GM21825 (cell line): ENCODE measurements around the gene NCOA7.
"Not testable (repeated sequence)": the region's sequence is repeated elsewhere in the genome, so short reads cannot be mapped to it uniquely, and the experiment has no call there.

Experiments
- ATAC-seq: cut with Tn5 transposase; IDR thresholded peaks from one replicate; pipeline ENCODE4 v1.9.1; 2021; ENCODE audit warnings: mild to moderate bottlenecking, moderate library complexity; ENCODE audit not compliant: unreplicated experiment

NCOA7 gene

DNA sequence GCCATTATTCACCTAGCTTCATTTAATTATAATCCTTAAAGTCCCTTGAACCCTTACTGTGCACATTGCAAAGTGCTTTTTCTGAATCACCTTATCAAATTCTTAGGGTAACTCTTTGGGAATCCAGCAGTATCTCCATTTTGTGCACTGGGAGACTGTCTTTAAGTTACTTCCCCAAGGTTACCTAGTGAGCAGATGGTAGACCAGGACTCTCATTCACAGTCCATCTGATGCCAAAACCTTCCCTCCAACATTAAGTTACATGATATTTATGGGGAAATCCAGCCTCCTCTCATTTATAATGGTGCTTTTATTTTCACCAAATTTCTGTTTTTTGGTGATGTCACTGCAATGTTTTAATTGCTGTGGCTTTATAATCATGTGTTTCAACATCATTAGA lies 75.7 kb downstream of the NCOA7 start:
- no peak for ATAC-seq

DNA sequence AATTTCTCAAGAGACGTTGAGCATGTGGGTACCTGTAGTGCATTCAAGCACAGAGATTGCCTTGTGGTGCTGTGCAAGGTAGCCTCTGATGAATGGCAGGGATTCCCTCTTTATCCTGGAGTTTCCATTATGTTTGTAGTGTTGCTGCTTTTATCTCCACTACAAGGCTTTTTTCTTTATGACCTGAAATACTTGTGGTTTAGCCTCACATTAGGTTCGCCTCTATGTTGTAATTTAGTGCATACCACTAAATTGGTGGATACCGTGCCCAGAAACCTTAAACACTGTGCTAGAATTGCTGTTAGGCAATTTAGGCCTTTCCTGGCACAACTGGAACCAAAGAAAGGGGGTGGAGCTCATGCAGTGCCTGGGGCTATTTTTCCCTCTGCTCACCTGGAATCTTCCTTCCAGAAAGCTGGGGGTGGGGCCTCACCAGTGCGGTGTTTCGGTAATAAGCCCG lies 76.8 kb downstream of the NCOA7 start:
- ATAC-seq = no peak

DNA sequence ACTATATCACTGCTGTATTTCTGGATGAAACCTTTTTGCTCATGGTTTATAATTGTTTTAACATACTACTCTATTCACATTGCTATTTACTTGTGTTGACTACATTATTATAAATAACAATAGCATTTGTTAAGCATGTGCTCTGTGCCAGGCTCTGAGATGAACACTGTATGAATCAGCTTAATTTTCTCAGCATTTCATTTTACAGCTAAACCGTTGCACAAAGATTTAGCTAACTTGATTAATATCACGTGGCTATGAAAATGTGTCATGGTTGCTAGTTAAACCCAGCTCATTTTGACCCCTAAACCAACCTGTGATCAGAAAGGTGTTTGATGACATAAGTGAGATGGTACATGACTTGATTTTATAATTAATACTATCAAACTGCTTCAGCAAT lies 77.5 kb downstream of the NCOA7 start:
- no peak for ATAC-seq

DNA sequence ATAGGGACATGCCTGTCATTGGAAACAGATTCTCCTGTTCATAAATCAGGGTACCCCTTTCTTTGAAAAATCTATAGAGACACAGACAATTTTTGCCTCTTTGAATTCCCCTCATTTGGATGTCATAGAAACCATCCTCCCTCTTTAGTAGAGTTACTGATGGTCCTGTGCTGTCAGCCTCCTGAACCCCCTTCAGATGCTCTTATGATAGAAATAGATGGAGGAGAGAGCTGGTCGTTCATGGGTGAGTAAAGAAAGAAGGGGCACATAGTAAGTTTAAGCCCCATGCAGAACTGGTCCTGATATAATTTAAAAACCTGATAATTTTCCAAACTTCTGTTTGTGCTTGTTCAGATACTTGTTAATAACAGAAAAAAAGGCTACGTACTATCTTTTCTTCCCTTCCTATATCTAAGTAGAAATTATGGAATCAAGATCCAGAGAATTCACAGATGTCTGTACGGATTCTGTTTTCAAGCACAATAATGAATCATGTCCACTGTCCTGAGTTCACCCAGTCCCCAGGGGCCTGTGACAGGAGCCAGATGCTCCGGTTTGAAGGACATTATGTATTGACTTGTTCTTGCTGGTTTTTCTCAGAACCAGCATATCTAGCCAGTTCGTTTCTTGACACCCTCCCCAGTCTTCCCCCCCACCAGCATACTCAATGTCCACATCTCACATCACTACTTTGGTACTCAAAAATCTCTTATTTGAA lies 78.1 kb downstream of the NCOA7 start:
- no peak for ATAC-seq

DNA sequence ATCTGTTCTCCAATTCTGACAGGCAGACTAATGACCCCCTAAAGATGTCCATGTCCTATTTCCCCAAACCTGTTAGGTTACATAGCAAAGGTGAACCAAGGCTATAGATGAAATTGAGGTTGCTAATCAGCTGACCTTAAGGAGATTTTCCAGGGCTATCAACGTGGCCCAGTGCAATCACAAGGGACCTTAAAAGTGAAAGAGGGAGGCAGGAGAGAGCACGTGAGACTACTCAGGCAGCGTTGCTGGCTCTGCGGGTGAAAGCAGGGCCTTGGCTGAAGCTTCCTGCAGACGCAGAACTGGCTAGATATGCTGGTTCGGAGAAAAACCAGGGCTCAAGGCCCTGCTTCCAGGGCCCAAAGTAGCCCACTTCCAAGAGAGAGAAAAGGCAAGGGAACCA lies 78.7 kb downstream of the NCOA7 start:
- ATAC-seq = no peak

DNA sequence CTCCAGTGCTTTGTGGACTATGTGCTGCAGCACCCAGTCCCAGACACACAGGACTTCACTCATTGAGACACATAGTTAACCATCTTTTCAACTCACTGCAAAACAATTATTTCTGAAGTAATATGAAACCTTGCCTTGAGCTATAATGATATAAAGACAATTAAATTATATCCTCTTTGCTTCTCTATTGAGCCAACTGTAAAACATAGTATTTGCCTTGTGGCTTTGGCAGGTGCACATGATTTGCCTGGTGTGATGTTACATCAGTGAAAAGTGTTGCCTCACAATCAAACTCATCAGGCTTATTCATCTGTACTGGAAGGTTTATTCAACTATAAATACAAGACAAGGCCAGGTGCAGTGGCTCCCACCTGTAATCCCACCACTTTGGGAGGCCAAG lies 80.6 kb downstream of the NCOA7 start:
- ATAC-seq = no peak

DNA sequence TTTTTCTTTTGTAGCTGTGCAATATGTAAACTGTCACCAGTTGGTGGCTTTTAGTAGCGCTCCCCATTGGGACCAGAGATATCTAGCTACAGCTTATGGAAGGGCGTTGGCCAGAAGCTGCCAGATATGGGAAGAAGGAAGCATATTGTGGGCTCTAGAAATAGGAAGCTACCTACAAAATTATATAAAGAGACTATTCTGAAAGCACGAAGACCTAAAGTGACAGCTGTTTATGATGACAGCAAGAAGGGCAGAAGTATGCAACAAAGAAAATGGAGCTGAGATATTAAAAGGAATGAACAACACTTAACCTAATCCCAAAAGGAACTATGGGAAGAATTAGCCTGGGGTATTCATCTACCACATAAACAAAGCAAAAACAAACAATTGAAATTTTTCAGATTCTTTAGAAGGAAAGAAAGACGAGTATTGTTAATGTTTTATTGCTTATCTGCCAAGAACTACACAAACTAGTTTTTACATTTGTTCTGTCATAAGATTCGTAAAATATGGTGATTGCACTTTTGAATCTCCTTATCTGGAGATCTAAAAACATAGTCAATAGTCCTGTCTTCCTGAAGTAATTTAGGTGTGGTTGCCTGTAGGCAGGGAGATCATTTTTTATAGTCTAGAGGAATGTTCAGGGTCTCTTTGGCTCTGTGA lies 81.6 kb downstream of the NCOA7 start:
- ATAC-seq = no peak

DNA sequence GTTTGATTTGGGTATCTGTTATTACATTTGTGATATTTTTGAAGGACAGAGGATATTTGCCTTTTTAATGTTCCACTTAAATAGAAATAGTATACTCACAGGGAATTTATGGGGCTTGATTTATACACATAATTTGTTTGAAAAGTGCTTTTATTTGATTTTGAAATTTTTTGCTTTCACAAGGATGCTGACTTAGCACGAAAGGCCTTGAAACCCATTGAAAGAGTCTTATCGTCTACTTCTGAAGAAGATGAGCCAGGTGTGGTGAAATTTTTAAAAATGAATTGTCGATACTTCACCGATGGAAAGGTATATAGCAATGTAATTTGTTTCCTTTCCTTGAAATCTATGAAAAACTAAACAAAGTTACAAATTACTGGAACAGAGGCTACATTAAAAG lies 91.5 kb downstream of the NCOA7 start:
- ATAC-seq = no peak

DNA sequence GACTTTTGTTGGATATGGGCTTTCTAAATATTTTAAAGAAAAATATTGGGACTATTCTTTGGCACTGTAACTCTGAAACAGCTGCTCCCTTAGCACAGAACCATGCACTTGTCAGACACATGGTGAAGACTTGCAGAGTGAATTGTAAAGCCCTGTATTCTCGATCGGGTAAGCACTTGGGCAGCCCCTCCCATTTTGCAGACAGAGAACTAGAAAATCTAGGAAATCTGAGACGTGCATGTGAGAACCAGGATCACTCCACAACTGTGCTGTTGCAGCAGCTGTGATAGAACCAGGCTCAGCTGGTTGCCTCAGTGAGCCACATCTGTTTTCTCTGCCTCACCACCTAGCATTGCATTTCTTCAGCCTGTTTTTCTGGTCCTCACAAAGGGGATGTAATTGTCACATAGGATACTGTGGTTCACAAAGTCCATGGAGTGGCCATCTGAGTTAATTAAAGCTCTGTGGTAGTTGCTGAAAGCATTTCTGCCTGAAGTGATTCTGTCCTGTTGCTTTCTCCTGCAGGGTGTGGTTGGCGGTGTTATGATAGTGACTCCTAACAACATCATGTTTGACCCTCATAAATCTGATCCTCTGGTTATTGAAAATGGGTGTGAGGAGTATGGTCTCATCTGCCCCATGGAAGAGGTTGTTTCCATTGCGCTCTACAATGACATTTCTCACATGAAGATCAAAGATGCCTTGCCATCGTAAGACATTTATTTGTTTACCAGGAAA lies 94.0 kb downstream of the NCOA7 start:
- ATAC-seq = no peak

DNA sequence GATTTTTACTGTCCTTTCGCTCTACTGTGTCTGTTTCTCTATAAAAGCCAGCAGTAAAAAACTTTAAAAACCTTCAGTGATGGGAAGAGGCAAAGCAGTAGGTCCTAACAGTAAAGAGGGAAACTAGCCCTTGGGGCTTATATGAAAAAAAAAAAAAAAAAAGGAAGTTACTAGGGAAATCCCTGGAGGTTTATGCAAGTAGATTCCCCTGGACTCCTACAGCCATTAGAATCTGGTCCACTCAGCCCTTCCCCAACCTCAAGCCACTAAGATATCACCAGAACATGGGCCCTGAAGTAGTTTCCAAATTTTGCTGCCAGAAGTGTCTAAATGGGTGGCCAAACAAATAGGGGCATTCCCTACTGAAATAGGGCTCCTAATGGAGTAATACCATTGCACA lies 95.3 kb downstream of the NCOA7 start:
- no peak for ATAC-seq

DNA sequence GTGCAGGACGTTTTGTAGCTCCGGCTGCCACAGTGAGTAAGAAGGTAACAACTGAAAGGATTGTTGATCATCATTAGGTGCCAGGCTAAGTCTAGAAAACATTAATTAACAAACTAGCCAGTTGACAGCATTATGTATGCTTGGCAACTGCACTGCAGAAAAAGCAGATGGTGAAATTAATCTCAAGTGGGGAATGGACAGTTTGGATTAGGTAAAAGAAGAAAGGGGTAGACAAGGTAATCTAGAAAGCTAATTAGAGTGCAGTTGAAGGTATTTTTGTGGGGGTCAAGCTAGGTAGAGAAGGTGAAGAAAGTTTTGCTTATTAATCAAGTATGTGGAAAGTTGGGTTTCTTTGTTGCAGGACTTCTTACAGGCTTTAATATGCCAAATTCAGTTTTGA lies 96.2 kb downstream of the NCOA7 start:
- ATAC-seq = no peak

DNA sequence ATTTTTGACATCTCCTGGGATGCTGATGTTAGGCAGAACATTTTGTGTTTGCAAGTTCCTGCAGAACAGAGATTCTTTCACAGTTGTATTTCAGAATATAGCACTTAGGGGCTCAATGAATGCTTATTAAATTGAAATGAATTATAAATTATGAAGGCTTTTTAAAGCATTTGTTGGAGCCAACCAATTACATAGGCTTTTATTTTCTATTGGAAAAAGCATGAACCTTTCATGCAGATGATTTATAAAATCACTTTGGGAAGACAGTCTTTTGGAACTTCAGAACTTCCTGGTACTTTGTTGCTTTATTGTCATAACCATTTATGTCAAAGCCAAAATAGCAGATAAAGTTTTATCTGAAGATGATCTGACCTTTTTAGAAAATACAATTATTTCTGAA lies 96.6 kb downstream of the NCOA7 start:
- ATAC-seq = no peak

DNA sequence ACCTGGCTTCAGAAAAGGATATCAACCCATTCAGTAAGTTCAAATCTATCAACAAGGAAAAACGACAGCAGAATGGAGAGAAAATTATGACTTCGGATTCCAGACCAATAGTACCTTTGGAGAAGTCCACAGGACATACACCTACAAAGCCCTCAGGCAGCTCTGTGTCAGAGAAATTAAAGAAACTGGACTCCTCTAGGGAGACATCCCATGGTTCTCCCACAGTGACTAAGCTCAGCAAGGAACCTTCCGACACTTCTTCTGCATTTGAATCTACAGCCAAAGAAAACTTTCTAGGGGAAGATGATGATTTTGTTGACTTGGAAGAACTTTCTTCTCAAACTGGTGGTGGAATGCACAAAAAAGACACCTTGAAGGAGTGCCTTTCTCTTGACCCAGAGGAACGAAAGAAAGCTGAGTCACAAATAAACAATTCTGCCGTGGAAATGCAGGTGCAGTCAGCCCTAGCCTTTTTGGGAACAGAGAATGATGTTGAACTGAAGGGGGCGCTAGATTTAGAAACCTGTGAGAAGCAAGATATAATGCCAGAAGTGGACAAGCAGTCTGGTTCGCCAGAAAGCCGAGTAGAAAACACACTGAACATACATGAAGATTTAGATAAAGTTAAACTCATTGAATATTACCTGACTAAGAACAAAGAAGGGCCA lies 98.4 kb downstream of the NCOA7 start:
- no peak for ATAC-seq

DNA sequence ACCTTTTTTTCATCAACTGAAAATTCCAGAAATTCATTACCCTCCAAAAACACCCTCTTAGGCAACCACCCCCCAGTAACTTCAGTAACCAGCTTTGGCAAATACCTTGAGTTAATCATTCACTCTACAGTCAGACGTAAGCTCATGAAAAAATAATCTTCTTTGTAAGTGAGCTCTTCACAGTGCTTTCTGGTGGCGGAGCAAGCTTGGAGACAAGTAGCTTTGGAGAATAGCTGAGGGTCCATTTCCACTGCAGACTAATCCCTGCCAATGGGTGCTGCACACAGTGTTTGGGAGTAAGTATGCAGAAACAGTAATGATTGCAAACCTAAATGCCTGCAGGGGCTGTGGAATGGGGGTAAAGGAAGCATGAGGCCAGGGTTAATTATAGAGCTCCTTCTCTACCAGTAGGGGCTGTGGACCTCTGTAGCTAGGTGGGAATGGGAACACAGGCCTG lies 109.0 kb downstream of the NCOA7 start:
- ATAC-seq = no peak

DNA sequence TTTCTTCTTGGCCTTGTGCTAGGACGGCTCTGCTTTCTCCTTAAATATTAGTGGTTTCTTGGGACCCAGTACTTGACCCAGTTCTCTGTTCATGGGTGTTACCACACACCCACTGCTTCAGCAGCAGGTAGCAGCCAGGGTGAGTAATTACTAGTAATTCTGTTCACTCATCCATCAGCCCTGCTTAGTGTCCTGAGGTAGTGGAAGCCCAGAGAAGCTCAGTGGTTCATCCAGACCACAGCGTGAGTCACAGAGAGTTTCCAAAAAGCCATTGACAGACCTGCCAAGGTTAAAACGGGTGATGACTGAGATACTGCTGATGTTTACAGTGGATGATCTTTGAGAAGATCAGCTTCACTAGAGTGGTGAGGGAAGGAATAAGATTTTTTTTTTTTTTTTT lies 114.1 kb downstream of the NCOA7 start:
- peak; percentile 81 for ATAC-seq

DNA sequence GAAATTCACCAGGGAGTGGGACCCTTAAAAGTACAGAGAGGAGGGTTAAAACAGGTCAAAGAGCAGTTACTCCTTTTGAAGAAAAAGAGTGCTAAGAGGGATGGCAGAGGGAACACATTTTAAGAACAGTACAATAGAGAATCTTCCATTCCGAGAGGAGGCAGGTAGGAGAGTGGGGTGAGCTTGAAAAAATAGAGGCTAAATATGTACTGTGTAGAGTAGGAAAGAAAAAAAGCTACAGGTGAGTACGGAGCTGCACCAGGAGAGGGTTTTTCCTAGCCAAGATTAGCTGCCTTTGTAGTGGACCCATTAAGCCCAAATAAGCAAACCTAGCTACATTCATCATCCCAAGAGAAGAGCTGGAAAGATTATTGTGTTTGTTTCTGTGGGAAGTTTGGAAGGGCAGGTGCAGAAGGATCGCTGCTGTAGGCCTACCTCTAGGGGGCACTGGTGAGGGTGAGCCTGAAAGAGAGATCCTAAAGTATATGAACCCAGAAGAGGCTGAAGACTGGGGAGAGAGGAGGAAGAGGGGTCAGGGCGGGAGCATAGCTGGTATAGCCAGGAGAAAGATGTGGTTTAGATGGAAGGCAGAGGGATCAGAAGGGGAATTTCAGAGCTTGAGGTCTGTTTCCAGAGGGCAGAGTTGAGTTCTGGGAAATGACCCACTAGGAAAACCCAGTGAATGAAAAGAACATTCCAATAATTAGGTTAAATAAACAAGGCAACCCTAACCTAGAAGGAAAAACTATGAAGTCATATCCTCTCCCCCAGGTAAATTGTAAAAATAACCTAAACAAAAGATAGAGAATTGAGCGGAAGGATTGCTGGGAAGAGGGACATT lies 115.6 kb downstream of the NCOA7 start:
- no peak for ATAC-seq

DNA sequence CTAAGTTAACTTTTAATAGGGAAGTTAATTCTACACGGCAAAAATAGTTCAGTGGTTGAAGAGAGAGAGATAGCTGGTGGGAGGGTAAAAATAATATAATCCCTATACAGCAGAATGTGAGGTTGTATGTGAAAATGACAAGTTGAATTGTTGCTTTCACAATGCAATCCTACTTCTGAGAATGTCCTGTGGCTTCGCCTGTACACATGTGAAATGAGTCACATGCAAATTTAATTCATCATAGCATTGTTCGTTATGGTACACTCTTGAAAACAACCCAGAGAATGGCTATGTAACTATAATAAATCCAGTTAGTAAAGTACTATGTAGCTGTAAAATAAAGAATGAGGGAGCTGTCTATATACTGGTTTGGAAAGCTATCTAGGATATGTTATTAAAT lies 119.8 kb downstream of the NCOA7 start:
- ATAC-seq = peak; percentile 98

DNA sequence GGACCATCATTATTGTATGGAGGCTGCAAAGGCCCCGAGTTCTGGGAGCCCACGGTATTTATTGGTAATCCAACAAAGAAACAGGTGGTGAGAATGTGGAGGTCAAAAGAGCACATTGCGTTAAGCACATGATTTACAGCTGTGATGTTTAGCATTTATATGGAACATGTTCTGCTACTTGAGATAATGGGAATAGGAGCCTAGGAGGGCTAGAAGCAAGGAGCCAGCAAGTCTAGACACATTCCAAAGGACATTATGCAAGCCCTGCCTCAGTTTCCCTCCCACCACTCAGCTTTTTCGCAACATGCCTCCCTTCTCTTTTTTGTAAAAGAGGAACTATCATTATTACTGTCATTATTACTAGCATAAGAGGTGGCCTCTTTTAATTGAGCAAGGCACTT lies 120.3 kb downstream of the NCOA7 start:
- not testable (repeated sequence) for ATAC-seq

DNA sequence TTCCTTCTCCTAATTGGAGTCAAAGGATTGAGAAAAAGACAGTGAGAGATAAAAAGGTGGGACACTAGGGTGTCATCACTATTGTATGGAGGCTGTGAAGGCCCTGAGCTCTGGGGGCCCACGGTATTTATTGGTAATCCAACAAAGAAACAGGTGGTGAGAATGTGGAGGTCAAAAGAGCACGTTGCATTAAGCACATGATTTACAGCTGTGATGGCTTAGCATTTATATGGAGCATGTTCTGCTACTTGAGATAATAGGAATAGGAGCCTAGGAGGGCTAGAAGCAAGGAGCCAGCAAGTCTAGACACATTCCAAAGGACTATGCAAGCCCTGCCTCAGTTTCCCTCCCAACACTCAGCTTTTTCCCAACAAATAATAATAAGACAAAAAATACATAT lies 121.7 kb downstream of the NCOA7 start:
- not testable (repeated sequence) for ATAC-seq

DNA sequence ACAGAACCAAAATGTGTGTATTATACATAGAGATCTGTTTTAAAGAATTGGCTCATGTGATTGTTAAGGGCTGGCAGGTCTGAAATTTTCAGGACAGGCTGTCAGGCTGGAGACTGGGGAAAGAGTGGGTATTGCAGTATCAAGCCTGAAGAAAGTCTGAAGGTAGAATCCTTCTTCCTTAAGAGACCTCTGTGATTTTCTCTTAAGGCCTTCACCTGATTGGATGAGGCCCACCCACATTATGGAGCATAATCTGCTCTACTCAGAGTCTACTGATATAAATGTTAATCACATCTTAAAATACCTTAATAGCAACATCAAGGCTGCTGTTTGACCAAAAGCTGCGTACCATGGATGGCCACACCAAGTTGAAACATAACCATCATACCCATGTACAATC lies 122.4 kb downstream of the NCOA7 start:
- no peak for ATAC-seq
